GM12872 (cell line): ENCODE measurements around the gene GAST.

Source experiments
- CTCF ChIP-seq: IDR thresholded peaks from 3 replicates; pipeline ENCODE4 v1.5.1; 2011; ENCODE audit warnings: low read depth, mild to moderate bottlenecking, low read length, moderate library complexity; ENCODE audit not compliant: insufficient read depth

Gene GAST

DNA sequence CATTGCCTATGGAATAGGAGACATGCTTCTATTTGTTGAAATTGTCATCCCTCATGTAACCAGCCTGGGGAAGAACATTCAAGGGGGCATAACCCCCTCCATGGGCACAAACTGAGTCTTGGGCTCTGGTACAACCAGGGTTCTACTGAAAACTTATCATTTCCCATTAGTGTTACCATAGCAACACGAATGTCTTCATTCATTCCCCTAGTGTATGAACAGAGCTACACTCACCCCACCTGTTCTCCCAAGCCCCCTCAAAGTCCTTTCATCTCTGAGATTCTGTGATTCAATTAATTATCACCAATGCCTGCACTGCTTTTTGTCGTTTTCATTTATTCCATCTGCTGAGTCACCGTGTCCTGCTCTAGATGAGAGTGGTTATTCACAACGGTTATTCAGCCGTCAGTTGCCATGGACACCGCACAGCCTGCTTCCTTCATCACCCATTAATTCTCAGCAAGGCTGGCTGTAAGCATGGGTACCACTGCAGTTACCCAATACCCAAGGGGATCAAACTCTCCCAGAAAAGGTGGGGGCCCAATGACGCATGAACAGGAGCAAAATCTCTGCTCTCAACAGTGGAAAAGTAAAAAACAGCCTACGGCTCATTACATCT, 1.6 kb upstream of the GAST start:
- no peak for TF ChIP-seq CTCF

- no peak for TF ChIP-seq CTCF
These were observed 5.5 kb downstream of the GAST start for GRCh38 chr17:41717408-41718286.

DNA sequence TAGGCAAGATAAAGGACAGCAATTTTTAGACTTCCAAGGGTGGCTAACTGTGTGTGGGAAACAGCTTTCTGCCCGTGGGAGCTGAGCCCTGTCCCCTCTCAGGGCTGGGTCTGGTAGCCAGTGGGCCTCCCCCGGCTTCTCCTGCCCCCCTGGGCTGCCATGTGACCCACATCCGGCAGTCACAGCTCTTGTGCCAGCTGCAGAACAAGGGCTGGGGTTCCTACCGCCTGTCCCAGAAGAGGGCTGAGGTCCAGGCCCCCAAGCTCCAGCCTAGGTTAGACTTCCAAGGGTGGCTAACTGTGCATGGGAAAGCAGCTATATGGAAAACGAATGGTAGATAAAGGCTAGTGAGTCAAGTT, 6.1 kb downstream of the GAST start:
- TF ChIP-seq CTCF = no peak

DNA sequence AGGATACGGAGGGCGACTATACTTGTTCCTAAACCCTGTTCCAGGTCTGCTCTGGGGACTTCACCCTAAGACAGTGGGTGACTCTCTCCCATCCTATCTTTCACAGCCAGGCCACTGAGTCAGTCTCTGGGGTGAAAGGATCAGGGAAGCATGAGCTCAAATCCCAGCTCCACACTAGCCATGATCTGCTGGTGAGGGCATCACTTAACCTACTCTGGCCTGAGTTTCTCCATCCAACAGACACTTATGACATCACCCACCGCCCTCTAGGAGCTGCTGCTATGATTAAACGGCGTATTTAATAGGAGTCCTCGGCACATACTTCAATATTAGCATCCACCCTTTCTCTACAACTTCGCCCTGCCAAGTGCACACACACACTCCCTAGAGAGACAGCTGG, 10.1 kb downstream of the GAST start:
- TF ChIP-seq CTCF = no peak

DNA sequence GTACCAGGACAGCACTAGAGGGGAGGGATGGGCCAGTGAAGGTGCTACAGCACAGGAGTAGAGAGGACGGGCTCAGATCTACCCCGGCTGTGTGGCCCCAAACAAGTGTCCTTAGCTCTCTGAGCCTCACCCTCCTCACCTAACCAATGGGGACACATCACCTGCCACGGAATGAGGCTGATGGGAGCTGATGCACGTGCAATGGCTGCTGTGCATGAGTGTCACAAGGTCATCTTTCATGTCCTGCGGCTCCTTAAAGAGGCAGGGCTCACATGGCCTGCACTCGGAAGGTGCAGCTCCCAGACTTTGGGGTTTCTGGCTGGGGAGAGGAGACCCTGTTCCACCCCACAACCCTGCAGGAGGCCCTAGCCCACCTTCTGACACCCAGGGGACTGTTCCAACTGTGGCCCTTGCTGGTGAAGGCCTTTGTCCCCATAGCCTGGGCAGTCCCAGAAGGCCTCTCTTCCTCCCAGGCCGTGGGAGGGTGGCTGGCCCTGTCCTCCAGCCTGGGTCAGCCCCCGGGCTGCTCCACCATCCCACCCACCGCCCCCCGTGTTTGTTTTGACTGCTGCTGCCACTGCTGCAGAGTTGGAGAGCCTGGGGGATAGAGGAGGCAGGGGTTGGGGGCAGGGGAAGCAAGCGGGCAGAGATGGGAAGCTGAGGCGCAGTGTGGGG, 11.8 kb downstream of the GAST start:
- no peak for TF ChIP-seq CTCF

DNA sequence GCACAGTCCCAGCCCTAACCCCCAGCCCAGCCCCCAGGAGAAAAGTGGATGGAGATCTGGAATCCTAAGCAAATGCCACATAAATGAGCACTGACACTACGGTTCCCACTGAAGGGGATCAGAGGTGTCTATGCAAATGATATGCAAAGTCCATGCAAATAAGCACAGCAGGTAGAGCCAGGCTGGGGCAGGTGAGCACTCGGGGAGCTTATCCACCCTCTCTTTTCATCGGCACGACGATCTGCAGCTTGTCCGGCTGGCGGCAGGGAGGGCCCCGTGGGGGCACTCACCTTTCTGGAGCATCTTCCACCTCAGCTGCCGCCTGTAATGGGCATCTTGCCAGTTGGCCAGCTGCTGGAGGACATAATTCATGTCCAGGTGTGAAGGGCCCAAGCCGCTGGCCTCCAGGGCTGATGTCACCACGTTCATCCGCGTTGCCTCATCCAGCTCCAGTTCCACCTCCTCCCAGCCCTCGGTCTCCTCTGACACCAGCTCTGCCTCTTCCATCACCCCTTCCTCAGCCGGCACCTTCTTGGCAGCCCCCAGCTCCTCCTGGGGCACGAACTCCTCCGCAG, 12.4 kb downstream of the GAST start:
- no peak for TF ChIP-seq CTCF

GRCh38 chr17:41725134-41725533, 13.0 kb downstream of the GAST start:
- no peak for TF ChIP-seq CTCF
